Measurements from ENCODE around the gene LRRC14B.

DNA sequence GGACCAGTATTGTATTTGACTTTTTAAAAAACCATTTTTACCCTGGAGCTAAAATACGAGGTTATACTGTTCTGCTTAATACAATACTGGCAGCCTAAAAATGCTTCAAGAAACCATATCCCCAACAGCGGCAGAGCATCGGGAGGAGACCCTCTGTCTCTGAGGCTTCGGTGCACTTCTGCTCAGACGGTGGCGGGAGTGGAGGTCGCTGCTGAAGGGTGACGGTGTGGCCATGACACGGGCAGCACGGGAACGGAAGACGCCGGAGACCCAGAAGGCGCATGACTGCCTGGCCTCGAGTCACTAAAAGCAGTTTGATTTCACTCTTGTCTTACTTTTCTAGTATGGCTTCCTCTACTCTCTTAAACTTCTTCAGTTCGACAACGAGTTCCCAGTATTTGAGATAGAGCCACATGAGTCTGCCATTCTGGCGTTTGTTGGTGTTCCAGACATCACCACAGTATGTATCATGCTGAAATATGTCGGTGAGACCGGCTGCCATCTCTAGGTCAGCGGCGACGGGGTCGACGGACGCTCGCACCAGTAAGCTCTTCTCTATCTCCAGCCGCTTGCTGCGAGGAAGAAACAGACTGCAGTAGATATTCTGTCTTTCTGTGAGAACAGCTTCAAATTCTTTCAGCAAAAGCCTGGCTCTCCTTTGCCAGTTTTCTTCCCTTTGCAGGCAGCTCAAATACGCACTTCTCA lies 13.8 kb downstream of the LRRC14B start:
- TF ChIP-seq, protein P1, sequence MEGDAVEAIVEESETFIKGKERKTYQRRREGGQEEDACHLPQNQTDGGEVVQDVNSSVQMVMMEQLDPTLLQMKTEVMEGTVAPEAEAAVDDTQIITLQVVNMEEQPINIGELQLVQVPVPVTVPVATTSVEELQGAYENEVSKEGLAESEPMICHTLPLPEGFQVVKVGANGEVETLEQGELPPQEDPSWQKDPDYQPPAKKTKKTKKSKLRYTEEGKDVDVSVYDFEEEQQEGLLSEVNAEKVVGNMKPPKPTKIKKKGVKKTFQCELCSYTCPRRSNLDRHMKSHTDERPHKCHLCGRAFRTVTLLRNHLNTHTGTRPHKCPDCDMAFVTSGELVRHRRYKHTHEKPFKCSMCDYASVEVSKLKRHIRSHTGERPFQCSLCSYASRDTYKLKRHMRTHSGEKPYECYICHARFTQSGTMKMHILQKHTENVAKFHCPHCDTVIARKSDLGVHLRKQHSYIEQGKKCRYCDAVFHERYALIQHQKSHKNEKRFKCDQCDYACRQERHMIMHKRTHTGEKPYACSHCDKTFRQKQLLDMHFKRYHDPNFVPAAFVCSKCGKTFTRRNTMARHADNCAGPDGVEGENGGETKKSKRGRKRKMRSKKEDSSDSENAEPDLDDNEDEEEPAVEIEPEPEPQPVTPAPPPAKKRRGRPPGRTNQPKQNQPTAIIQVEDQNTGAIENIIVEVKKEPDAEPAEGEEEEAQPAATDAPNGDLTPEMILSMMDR (IDR thresholded peaks at IDR 0.05), result no peak
- no peak for TF ChIP-seq POLR2A (IDR thresholded peaks at IDR 0.05)

Measured in testis (tissue), 2 donors.